ENCODE results near the gene RBFOX1.

DNA sequence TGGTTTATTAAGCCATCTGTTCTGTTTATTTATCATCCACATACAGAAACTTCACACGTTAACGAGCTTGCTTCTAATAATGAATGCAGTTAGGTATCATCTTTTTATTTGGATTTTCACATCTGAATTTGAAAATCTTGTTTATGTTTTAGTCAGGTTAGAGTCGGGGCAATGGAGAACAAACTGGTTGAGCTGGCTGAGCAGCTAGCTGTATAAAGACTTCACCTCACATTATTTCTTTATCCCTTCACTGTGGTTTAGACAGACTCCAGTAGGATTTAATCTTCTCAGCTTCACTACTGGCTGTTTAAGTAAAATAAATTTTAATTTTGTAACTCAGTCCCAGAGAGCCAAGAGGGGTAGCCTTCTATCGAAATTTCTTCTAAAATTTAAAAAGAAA, 415.9 kb downstream of the RBFOX1 start:
- TF ChIP-seq, protein P1, sequence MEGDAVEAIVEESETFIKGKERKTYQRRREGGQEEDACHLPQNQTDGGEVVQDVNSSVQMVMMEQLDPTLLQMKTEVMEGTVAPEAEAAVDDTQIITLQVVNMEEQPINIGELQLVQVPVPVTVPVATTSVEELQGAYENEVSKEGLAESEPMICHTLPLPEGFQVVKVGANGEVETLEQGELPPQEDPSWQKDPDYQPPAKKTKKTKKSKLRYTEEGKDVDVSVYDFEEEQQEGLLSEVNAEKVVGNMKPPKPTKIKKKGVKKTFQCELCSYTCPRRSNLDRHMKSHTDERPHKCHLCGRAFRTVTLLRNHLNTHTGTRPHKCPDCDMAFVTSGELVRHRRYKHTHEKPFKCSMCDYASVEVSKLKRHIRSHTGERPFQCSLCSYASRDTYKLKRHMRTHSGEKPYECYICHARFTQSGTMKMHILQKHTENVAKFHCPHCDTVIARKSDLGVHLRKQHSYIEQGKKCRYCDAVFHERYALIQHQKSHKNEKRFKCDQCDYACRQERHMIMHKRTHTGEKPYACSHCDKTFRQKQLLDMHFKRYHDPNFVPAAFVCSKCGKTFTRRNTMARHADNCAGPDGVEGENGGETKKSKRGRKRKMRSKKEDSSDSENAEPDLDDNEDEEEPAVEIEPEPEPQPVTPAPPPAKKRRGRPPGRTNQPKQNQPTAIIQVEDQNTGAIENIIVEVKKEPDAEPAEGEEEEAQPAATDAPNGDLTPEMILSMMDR (IDR thresholded peaks at IDR 0.05; ENCODE audit: poor library complexity, severe bottlenecking), result no peak
- TF ChIP-seq SMC3 (conservative IDR thresholded peaks at IDR 0.05; ENCODE audit: poor library complexity) (no peak), EP300 (conservative IDR thresholded peaks at IDR 0.05; ENCODE audit: poor library complexity, severe bottlenecking) (no peak)
